Panc1 (cell line): Measurements from ENCODE around the gene TTF1. TPM values are rescaled to one million over a fixed set of nuclear protein-coding genes. Genes with fewer than 3 reads are reported as not detected.

Source experiments
- ATAC-seq: fragments of 200-7000 bp; cut with Tn5 transposase; 2 replicates; pipeline ENCODE4 v1.9.1; 2020; ENCODE audit warnings: mild to moderate bottlenecking, moderate library complexity
- BruUV-seq: library from RNA; stranded (reverse); fragments of 400-500 nt; replicated peaks from 2 replicates; lab custom pipeline; 2021; lab: Mats Ljungman, UMichigan
- CTCF ChIA-PET: fragments of 300-600 bp; sonication (Branson Sonifier 250); formaldehyde crosslinking; loops from one replicate; lab custom pipeline; 2022; ENCODE audit warnings: antibody characterized with exemption; lab: Charles Lee
- POLR2A ChIA-PET: fragments of 300-600 bp; sonication (Branson Sonifier 250); formaldehyde crosslinking; loops from one replicate; lab custom pipeline; 2022; ENCODE audit warnings: antibody characterized with exemption; lab: Charles Lee
- DNase-seq: peaks from one replicate; pipeline ENCODE4 v3.0.0-alpha.2; 2010; ENCODE audit warnings: low read depth, low spot score
- H3K27ac ChIP-seq: 2 replicates; pipeline ENCODE4 v1.5.1; 2011; ENCODE audit warnings: mild to moderate bottlenecking, low read length, inconsistent platforms
- H3K27me3 ChIP-seq: fragments of 200-500 bp; sonication (Bioruptor generic); 2 replicates; pipeline ENCODE4 v1.6.0; 2014; ENCODE audit warnings: low read length, inconsistent platforms; ENCODE audit not compliant: control insufficient read depth, insufficient read depth
- H3K36me3 ChIP-seq: fragments of 200-500 bp; sonication (Bioruptor generic); 2 replicates; pipeline ENCODE4 v1.5.1; 2014; ENCODE audit warnings: inconsistent platforms, mild to moderate bottlenecking, low read length, moderate library complexity; ENCODE audit not compliant: control insufficient read depth, insufficient read depth
- H3K4me1 ChIP-seq: 2 replicates; pipeline ENCODE4 v1.5.1; 2011; ENCODE audit warnings: inconsistent platforms, mild to moderate bottlenecking, low read length, moderate library complexity; ENCODE audit not compliant: control insufficient read depth, insufficient read depth
- H3K4me3 ChIP-seq, 2 experiments: 2 replicates each; pipeline ENCODE4 v1.5.1; 2011 to 2012; ENCODE audit warnings: low read depth in 2 of 2, low read length in 2 of 2, mild to moderate bottlenecking in 2 of 2, inconsistent platforms in 1 of 2, moderate library complexity in 1 of 2
- H3K9me3 ChIP-seq: fragments of 200-500 bp; sonication (Bioruptor generic); 2 replicates; pipeline ENCODE4 v1.5.1; 2014; ENCODE audit warnings: low read depth, mild to moderate bottlenecking, inconsistent platforms, low read length, moderate library complexity; ENCODE audit not compliant: control insufficient read depth, insufficient read depth
- CTCF ChIP-seq: fragments of 450-650 bp; IDR thresholded peaks from 2 replicates; pipeline ENCODE4 v1.5.1; 2017; ENCODE audit warnings: mild to moderate bottlenecking
- POLR2AphosphoS5 ChIP-seq: IDR thresholded peaks from 2 replicates; pipeline ENCODE4 v1.6.1; 2012; ENCODE audit warnings: mild to moderate bottlenecking, low read depth, low read length, moderate library complexity
- REST ChIP-seq, 2 experiments: IDR thresholded peaks; 2 replicates each; pipeline ENCODE4 v1.6.1; 2011 to 2012; ENCODE audit warnings: low read depth in 2 of 2, control low read depth in 1 of 2, low read length in 1 of 2, mild to moderate bottlenecking in 1 of 2, moderate library complexity in 1 of 2; ENCODE audit not compliant: insufficient read depth in 1 of 2
- SIN3A ChIP-seq: IDR thresholded peaks from 2 replicates; pipeline ENCODE4 v1.6.1; 2012; ENCODE audit warnings: low read depth, mild to moderate bottlenecking, low read length, moderate library complexity, borderline replicate concordance; ENCODE audit not compliant: insufficient read depth
- TCF7L2 ChIP-seq: IDR thresholded peaks from 2 replicates; pipeline ENCODE4 v1.6.1; 2011; ENCODE audit warnings: mild to moderate bottlenecking, low read depth, low read length, inconsistent platforms
- in situ Hi-C: cut with HindIII; loops from 2 replicates; pipeline ENCODE4 v1.10.0; 2016; ENCODE audit warnings: low sequenced_read_pairs, low pct_unique_long_range_greater_than_20kb
- intact Hi-C: fragments of 100-400 bp; cut with micrococcal nuclease; formaldehyde crosslinking; loops from one replicate; pipeline ENCODE4 v1.10.0; 2022; ENCODE audit not compliant: unreplicated experiment
- total RNA-seq: library from RNA; stranded (reverse); gene quantifications from one replicate; pipeline ENCODE4 v1.2.1, GENCODE V29; 2021; ENCODE audit not compliant: unreplicated experiment

Gene TTF1
- total RNA-seq, 1 experiment from 2014 or later: 8.4 TPM

- H3K27me3 ChIP-seq: no peaks in the 10 kb centered on the region
- DNase-seq (no peak), ATAC-seq (no peak)
- ChIA-PET POLR2A (no interaction called here), CTCF (no interaction called here)
- no TSS peak for BruUV-seq
- no peaks in the 10 kb centered on the region for H3K9me3 ChIP-seq
- intact Hi-C loops (no loop called here), in situ Hi-C loops (no loop called here)
- no peak for TF ChIP-seq POLR2AphosphoS5
- TF ChIP-seq SIN3A: no peak
- no peak for TF ChIP-seq CTCF
- TF ChIP-seq REST (IDR thresholded peaks at IDR 0.05; ENCODE audit: insufficient read depth in 1 of 2, low read depth in 2 of 2, low read length in 1 of 2): no peak
- TF ChIP-seq TCF7L2: no peak
- no peak overlapping the region for H3K27ac ChIP-seq
- no peak overlapping the region for H3K4me3 ChIP-seq
- no peaks in the 10 kb centered on the region for H3K4me1 ChIP-seq
- H3K36me3 ChIP-seq: peaks cover 21% of the 10 kb centered on the region; the same call in 1 of the 2 replicates
Observed at GRCh38 chr9:132341177-132341840, 65.3 kb downstream of the TTF1 start.

DNA sequence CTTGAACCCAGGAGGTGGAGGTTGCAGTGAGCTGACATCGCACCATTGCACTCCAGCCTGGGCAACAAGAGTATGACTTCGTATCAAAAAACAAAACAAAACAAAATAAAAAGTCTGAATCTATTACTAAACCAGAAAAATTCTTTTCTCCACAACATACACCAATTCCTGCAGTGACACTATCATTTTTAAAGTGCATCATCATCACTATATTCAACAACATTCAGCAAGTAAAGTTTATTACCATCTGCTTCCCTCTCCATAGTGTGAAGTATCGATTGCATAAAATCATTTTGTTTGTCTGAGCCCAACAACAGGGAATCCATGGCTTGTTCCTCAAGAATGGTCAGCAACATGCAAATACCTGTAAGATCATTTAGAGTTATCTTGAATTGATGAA, 72.3 kb downstream of the TTF1 start:
- Histone ChIP-seq H3K36me3 (peaks cover 34% of the 10 kb centered on the region), H3K9me3 (no peaks in the 10 kb centered on the region), H3K4me1 (no peaks in the 10 kb centered on the region), H3K27ac (no peak overlapping the region), H3K27me3 (no peaks in the 10 kb centered on the region), H3K4me3 (no peak overlapping the region)
- DNase-seq (no peak), ATAC-seq (no peak)
- POLR2A ChIA-PET: no interaction called here
- intact Hi-C loops (no loop called here), in situ Hi-C loops (no loop called here)
- CTCF ChIA-PET: no interaction called here
- BruUV-seq: no TSS peak
- TF ChIP-seq CTCF: no peak
- no peak for TF ChIP-seq REST (IDR thresholded peaks at IDR 0.05; ENCODE audit: insufficient read depth in 1 of 2, low read depth in 2 of 2, low read length in 1 of 2)
- TF ChIP-seq POLR2AphosphoS5: no peak
- no peak for TF ChIP-seq SIN3A
- no peak for TF ChIP-seq TCF7L2
